Stimulated activated CD4-positive, alpha-beta T cell treated with anti-CD3 and anti-CD28 coated beads, Interleukin-4, amount 100 ng/mL, for 4 hours (primary cell): ENCODE results near the gene BRINP3.
"Not testable (repeated sequence)": the region's sequence is repeated elsewhere in the genome, so short reads cannot be mapped to it uniquely, and the experiment has no call there.

Experiments used
- DNase-seq, 2 experiments: peaks; one replicate each; pipeline ENCODE4 v3.0.0-alpha.2; 2020

BRINP3 gene

DNA sequence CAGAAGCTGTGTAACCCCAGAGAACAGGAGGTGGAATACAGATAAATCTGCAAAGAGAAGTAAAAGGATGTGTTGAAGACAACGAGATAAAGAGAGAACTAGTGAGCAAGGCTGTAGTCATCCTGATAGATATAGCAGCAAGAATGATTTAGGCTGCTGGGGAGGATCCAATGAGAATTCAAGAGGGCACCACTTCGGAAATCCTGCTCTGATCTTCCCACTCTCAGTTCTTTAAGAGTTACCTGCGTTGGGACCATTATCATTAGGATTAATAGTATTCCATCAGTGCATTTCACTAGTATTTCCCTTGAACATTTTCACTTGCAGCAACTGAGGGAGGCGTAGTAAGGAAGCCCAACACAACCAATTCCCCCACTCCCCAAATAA is at the start of gene BRINP3:
Gene BRINP3 (minus strand): TSS at position 103 of the 387 bp plus-strand sequence.
- DNase-seq: no peak

DNA sequence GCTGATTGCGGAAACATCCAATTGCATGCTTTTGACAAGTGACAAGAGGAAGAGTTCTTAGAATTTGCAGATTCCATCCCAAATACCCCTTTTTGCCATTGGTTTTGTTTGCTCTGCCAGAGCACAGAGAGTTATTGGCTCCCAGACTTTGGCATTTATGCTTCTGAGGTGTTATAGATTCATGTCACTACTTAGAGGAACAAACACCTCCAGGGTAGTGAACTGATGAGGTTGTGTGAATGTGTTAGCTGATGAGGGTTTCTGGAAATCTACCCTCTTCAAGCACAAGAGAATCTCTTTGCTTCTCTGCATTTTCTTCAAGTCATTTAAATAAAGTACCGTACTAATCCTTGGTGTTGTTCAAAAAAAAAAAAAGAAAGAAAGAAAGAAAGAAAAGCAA is 33.9 kb upstream of the BRINP3 start:
- DNase-seq: no peak

DNA sequence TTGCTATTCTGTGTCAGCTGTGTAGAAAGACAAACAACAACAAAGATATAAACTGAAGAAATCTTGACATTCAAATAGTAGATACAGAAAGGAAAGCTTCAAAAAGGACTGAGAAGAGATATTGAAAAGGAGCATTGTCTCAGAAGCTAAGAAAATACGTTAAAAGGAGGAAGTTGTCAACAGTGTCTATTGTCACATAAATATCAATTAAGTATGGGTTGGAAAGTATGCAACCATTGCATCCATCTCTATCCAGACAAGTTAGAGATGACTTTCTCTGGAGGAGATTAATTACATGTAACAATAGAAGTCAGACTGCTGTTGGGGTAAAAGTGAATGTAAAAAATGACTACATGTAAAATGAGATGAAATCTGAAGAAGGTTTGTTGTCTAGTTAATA is 29.7 kb upstream of the BRINP3 start:
- DNase-seq: no peak

DNA sequence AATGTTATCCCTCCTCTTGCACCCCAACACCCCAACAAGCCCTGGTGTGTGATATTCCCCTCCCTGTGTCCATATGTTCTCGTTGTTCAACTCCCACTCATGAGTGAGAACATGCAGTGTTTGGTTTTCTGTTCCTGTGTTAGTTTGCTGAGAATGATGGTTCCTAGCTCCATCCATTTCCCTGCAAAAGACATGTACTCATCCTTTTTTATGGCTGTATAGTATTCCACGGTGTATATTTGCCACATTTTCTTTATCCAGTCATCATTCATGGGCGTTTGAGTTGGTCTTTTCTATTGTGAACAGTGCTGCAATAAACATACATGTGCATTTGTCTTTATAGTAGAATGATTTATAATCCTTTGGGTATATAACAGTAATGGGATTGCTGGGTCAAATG is 26.9 kb upstream of the BRINP3 start:
- not testable (repeated sequence) for DNase-seq

DNA sequence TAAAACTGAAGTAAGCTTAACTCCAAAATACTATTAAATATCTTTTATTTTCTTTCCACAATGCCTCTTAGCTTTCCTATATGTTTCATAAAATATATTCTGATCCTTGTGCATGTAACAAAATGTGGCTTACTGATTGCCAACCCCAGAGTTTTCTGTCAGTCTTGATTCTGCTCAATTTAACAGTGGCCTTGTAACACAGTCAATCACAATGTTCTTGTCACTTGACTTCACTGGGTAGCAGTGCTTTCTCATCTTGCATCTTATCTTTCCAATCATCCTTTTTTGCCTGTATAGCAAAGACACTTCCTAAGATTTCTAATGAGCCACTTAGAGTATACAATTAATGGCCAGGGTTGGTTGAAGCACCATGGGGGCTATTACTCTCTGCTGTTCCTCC is 19.9 kb upstream of the BRINP3 start:
- DNase-seq: no peak

DNA sequence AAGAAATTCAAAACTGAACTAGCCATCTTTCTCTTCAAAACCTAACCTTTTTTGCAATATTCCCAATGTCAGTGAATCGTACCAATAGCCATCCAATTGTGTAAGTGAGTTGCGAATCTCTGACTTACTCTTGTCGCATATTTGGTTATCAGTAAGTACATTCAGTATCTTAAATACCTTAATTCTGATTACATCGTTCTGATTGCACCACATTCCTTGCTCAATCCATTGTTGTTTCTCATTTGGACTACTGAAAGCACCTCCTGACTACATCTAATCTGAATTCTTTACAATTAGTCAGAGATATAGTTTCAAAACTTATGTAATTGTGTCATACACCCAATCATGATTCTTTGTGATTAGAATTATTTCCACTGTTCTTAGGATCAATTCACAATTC is 16.8 kb upstream of the BRINP3 start:
- DNase-seq: no peak

DNA sequence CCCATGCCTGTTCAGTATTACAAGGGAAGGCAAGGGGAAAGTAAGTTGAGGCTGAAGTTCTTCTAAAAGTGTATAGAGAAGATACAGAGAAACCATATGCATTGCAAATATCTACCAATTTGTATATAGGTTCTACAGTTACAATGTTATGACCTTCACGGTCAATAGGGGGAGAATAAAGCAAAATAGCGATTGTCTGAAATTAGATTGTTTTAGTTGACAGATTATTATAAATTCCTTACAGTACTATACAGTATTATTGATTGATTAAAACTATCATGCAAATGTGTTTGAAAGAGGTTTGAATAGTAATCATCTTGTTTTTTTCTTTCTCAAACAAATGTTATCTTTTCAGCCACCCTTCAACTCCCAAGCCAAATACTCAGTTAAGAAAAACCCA is 13.7 kb upstream of the BRINP3 start:
- DNase-seq: no peak

DNA sequence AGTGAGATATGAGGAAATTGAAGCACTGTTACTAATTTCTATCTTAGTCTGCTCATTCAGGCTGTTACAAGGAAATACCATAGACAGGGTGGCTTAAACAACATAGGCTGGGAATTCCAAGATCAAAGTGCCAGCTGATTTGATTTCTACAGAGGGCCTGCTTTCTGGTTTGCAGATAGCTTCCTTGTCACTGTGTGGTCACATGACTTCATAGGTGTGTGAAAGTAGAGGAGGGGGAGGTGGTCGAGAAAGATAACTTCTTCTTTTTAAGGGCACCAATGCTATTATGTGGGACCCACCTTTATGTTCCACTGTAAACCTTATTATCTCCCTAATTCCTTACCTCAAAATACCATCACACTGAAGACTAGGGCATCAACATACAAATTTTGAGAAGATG is 6.4 kb upstream of the BRINP3 start:
- no peak for DNase-seq

DNA sequence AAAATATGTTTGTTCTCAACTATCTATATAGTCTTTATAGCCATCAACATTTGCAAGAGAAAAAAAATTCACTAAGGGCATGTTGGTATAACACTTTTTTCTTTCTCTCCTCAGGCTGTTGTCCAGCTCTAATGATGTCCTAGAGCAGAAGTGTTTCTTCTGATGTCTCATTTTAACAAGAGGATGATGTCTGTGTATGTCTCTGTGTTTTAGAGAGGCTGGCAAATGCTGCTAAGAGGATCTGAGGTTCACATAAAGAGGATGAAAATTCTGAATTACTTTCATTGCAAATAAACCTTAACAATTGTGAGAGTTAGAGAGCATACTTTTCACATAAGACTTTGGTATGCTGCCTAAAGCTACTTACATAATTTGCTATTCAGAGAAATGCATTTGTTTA is 2.6 kb upstream of the BRINP3 start:
- no peak for DNase-seq

DNA sequence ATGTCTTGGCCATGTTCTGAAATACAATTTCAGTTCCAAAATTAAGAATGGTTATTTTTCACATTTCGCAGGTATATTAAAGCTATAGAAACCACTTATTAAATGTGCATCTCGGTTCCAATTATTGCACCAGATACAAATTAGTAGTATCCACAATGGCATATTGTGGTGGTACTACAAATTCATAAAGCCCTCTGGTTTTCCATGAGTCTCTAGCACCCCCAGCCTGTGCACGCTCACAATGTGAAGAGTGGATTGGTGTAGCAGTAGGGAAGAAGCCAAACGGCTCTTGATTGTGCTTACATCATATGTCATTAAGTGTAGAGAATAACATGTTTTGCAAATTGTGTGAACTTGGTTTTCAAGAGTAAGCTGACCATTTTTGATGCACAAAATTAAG is 1.9 kb upstream of the BRINP3 start:
- DNase-seq: no peak

DNA sequence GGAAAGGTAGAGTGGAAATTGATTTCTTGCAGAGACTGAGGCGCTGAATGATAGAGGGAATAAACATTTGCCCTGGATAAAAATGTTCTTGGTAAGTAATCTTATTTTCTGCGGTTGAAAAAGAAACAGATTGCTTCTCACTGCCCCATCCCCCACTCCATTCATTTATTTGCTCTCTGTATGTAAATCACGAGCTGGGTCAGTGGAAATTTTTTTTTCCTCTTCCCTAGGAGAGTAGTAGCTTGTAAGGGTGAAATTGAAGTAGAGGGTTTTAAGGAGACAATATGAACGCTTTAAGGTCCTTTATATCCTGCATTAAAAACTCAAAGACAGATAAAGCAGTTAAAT is 1.4 kb upstream of the BRINP3 start:
- no peak for DNase-seq

DNA sequence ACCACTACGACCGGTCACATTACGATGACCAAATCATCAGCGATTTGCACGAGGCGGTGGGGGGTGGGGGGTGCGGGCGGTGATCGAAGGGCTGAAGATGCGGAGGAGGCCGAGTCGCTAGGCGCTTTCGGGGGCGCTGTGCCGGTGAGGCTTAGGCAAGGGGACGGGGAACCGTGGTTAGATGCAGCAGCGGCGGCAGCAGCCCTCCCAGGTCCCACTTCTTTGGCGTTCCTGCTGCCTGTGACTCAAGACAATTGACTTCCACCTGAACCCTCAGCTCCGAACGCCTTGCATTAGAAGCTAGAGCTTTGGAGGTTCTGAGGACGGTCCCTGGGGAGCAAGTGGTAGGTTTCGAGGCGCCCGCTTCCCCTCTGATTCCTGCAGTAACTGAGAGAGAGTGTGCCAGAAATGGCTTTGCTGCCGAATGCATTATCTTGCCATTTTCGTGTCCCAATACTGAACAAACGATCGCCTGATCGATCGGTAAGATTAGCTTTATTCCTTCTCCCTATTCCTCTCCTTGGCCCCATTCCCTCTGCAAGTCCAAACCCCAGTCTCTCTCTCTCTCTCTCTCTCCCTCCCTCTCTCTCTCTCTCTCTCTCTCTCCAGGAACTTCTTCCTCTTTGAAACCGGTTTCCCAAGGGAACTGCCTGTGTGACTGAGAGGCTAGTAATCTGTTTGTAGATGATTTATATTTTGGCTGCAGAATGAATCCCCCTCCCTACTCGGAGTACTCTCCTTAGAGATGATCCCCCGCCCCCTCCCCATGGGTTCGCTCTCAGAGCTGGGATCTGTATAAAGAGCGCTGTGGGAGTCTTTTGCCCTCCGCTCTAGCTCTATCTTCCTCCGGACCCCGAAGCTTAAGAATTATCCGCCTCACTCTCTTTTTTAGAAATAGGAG is 735 bp upstream of the BRINP3 start:
- no peak for DNase-seq

DNA sequence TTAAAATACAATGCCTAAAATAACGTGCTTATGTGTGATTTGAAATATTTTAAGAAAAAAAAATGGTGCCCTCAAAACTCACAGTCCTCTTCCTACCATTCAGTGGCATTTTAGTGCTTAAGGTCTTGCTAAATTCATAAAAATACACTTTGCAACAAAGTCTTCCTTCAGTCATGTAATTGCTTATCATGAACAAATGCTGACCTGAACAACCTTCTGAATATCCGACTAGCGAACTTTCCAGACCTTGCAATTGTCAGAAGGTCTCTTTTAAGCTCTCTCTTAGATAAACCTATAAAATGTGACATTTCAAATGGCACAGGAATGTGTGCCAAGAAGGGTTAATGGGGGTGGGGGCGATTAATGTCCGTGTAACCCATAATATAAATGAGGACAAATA is 858 bp downstream of the BRINP3 start:
- no peak for DNase-seq

DNA sequence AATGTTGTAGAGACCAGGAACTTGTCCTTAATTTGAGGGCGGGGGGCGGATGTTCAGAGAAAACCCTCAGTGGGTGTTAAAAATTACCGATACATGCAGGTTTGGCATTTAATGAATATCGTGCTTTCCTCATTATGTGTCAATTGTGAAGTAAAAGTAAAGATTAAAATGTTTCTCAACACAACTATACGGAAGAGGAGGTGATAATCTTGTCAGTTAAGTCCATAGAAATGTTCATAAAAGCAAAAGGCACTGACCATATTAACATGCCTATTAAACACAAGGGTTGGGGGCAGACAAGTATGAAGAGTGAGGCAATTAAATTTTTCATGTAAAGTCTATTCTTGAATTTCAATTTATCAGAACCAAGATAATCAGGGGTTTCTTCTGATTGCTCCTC is 1.3 kb downstream of the BRINP3 start:
- no peak for DNase-seq

DNA sequence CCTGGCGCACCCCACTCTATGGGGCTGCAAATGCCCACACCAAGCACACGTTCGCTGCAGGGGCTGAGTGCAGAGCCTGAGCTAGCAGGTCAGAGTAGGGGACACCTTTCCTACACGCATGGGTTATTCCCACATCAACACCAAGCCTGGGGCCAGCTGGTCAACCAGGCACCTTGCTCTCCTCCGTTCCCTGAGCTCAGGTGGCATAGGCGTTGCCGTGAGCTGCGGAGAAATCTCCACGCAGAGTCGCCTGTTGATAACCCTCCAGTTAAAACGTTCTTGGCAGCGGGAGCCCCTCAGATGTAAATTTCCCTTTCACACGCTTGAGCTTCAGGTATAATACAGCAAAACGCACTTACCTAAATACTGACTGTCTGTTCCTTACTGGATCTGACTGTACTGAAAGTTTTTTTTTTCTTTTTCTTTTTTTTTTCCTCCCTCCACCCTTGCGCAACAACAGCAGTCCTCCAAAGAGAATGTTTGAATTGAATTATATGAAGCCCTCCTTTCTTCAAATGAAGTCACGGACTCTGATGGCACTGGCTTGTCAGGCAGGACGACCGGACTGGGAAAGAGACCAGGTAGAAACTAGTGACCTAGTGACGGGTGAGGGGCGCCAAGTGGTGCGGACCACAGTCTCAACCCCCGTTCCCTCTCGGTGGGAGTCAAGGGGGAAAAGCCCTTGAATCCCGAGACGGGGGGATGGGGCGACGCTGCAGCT is 2.1 kb downstream of the BRINP3 start:
- no peak for DNase-seq

DNA sequence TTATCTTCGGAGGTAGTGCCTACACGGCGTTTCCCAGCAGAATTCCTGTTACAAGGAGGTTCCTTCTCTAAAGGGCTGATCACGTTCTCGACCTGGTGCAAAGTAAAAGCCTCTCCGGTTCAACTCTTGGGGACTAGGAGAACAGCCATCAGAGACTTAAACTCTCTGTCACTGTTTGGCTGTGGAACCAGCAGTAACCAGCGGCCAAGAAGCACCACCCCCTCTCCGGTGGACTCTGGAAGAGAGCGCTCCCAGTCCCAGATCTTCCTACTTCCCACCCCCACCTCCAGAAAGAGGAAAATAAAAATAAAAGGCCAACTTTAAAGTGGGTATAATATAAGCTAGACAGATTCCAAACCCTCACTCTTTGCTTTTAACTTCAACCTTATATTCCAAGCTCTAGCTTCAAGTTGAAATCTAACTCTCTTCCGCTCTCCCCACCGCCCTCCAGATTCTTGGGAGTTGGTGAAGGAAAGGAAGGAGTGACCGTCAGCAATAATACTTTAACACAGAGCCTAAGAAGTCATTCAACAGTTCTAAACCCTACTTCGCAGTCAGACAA is 2.9 kb downstream of the BRINP3 start:
- DNase-seq: no peak

DNA sequence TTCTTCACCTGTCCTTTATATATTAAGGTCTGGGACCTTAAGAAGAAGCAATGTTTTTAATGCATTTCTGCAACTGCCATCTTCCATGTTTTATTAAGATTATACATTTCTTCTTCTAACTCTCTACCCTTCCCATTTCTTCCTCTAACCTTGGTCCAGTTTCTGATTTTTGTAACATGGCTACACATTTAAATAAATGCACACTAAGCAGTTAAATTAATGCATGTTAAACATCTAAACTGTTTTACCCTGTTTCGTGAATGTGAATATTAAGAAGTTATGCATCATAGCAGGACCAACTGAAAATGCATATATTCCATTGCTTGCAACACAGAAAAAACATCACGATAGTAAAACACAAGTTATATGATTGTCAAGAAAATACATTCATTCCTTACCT is 3.7 kb downstream of the BRINP3 start:
- no peak for DNase-seq

DNA sequence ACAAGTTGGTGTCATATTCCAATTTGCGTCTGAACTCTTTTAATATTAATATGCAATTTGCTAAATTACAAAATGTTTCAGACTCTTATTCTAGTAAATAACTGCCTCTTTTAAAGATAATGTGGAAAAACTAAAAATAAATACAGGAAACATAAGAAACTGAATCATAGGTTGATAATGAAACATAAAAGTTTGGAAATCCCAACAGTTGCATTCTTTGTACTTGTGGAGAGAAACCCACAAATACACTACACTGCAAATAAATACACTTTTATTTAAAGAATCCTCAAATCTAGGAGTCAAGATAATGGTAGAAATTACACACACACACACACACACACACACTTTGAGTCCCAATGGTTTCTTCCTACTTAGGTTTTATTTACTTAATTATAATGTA is 5.2 kb downstream of the BRINP3 start:
- DNase-seq: no peak

DNA sequence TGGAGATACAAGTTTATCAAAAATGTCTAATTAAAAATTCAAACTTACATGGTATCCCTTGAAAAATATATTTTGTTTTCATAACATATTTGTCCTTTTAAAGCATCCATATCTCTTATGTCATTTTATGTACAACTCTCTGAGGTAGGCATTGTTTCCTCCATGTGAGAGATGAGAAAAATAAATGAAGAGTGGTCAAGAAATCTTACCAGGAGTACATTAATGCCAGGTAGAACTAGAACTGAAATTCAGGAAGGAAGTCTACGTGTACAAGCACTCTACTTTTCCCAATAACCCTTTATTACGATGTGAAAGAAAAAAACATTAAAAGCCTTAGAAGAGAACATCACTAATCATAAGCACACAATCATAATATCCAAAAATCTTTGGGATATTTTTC is 5.6 kb downstream of the BRINP3 start:
- no peak for DNase-seq

DNA sequence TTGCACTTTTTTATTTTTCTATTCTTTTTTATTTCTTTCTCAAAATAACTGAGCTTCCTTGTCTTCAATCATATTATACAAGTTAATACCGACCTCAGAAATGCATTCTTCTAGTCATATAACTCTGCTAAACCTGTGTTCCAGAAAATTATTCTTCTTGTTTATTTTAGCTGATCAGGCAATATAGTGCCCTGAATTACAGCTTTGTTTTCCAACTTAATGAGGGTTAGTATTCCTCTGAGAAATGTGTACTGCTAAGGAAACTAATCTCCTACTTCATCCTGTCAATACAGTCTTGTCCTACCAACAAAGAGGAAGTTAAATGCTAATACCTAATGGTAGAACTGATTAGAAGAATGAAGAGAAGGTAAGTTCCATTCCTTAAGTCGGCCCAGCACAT is 13.0 kb downstream of the BRINP3 start:
- DNase-seq: no peak

DNA sequence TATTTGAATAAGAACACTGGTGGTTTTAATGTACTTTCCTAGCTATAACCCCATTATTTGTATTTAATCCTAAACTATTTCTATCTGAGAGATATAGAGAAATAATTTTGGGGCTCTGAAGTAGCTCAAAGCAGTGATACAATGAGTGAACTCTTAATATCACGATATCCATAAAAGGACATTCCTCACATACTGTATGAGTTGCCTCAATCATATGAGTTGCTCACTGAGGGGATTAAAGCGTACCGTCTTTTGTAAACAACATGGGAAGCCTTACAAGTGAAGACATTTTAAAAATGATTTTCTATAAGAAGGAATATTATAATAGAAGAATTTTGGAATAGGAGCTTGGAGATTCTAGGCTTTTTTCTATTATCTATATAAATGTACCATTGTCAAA is 21.5 kb downstream of the BRINP3 start:
- DNase-seq: no peak

DNA sequence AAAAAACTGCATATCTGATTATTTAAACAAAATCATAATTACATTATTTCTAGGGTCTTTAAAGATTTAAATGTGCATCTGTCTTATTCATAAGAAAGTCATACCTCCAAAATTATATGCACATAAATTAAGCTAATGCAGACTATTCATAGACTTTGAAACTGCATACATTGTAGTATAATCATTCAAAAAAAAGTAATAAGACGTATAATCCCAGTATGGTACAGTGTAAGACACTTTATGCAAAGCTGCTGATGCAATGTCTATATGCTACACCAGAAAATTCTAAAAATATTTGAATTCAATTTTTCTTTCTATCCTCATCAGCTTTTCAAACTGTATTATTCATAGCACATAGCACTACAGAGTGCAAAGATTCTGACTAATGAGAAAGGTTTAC is 22.0 kb downstream of the BRINP3 start:
- DNase-seq: no peak

DNA sequence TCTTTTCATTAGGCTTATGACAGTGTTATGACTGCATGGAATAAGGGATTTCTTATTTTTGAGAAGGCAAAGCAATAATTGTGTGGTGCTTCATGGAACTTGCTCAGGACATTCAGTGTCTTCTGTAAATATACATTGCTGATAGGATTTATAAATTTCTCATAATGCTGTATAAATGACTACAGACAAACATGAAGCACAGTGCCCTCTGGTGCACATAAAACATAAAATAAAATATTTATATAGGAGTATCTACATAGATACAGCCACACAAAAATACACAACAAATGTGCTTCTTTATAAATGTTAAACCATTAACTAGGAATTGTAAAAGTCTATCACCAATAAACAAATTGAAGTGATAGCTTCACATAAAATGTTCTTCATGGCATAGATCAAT is 24.1 kb downstream of the BRINP3 start:
- DNase-seq: no peak

DNA sequence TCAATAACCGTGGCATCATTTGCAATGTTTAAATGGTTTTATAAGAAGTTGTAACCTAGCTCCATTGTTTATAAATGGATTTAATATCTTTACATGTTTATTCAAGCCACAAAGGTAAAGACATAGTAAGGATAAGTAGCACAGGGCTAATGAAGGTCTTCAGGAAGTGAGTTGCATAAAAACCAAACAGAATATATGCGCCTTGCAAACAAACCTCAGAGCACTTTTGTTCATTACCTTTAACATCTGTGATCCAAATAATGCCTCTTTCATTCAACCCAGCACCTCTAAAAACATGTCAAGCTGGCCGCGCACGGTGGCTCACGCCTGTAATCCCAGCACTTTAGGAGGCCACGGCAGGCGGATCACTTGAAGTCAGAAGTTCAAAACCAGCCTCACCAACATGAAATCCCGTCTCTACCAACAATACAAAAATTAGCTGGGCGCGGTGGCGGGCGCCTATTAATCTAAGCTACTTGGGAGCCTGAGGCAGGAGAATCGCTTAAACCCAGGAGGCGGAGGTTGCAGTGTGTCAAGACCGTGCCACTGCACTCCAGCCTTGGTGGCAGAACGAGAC is 25.3 kb downstream of the BRINP3 start:
- DNase-seq: no peak
